ENCODE measurements around the gene PXMP2. TPM values are rescaled to one million over a fixed set of nuclear protein-coding genes. Genes with fewer than 3 reads are reported as not detected.

Gene PXMP2
- polyA plus RNA-seq, 2 of the 4 experiments (the other 2 are of a cell fraction), result 18.7 to 21.3 TPM

- ATAC-seq, result no peak
- CTCF ChIA-PET, result interaction anchor here (1.1 to 1.8 kb wide), 2 partner anchors 8 to 9 kb away, joined by 3 to 5 read pairs; no protein-coding TSS in a partner anchor
- H3K9me3 ChIP-seq, result no peaks in the 10 kb centered on the region
- TF ChIP-seq KDM5A (IDR thresholded peaks at IDR 0.05) (no peak), SMC3 (IDR thresholded peaks at IDR 0.05) (no peak)
- H3K27ac ChIP-seq, result no peak overlapping the region
- no peak overlapping the region for H3K4me3 ChIP-seq
- POLR2A ChIA-PET, result no interaction called here
- H3K4me2 ChIP-seq, result no peak overlapping the region
- WGBS (ENCODE audit: missing lambda C conversion rate), result 95% methylated on average over 7 of the region's 7 CpGs
- FAIRE-seq, result no peak
- DNase-seq (ENCODE audit: low read depth in 1 of 2, low spot score in 1 of 2), result no peak
- no peaks in the 10 kb centered on the region for H3K4me1 ChIP-seq
These were observed 40.5 kb upstream of the PXMP2 start for GRCh38 chr12:132646850-132647249.

- no peak for DNase-seq (ENCODE audit: low read depth in 1 of 2, low spot score in 1 of 2)
- Histone ChIP-seq H3K27ac (no peak overlapping the region), H3K9me3 (no peaks in the 10 kb centered on the region), H3K4me2 (no peak overlapping the region), H3K4me1 (no peaks in the 10 kb centered on the region), H3K4me3 (no peak overlapping the region)
- no peak for ATAC-seq
- TF ChIP-seq MAFK (IDR thresholded peaks at IDR 0.05; ENCODE audit: partially characterized antibody), result peak; percentile 86
- TF ChIP-seq TP53 (CRISPR knock-in tag; IDR thresholded peaks at IDR 0.05), result no peak
- ChIA-PET POLR2A (no interaction called here), CTCF (interaction anchor here (1.0 to 5.2 kb wide), 5 partner anchors 9 to 494 kb away, joined by 3 to 33 read pairs (median 3); no protein-coding TSS in a partner anchor)
- no peak for FAIRE-seq
- 92% methylated on average over 10 of the region's 10 CpGs for WGBS (ENCODE audit: missing lambda C conversion rate)
These were observed 39.5 kb upstream of the PXMP2 start for GRCh38 chr12:132647858-132648257.

GRCh38 chr12:132648616-132649225 is 38.7 kb upstream of the PXMP2 start:
- H3K27ac ChIP-seq, result no peak overlapping the region
- FAIRE-seq (no peak), ATAC-seq (peak in 1 of 2 experiments; percentile 43; a peak in 3 of 6 replicates), DNase-seq (ENCODE audit: low read depth in 1 of 2, low spot score in 1 of 2) (no peak)
- H3K4me3 ChIP-seq, result no peak overlapping the region
- TF ChIP-seq MAZ (IDR thresholded peaks at IDR 0.05; ENCODE audit: borderline replicate concordance, low read depth, low read length), result no peak
- TF ChIP-seq ZNF302 (CRISPR knock-in tag; IDR thresholded peaks at IDR 0.05), result no peak
- TF ChIP-seq BHLHE40 (IDR thresholded peaks at IDR 0.05; ENCODE audit: low read depth, low read length), result no peak
- TF ChIP-seq ZSCAN20 (CRISPR knock-in tag; IDR thresholded peaks at IDR 0.05), result no peak
- WGBS (ENCODE audit: missing lambda C conversion rate), result 92% methylated on average over 22 of the region's 24 CpGs
- no peaks in the 10 kb centered on the region for H3K9me3 ChIP-seq
- no peaks in the 10 kb centered on the region for H3K4me1 ChIP-seq
- ChIA-PET POLR2A (no interaction called here), CTCF (interaction anchor here (0.5 to 5.2 kb wide), 6 partner anchors 10 to 495 kb away, joined by 3 to 33 read pairs (median 4); no protein-coding TSS in a partner anchor)
- no peak overlapping the region for H3K4me2 ChIP-seq

GRCh38 chr12:132649226-132649945 is 38.0 kb upstream of the PXMP2 start:
- no peak for TF ChIP-seq HOXB13 (CRISPR knock-in tag; IDR thresholded peaks at IDR 0.05; ENCODE audit: low read depth)
- TF ChIP-seq SMC3 (IDR thresholded peaks at IDR 0.05), result no peak
- TF ChIP-seq RAD21 (conservative IDR thresholded peaks at IDR 0.05 in 1 of 2, IDR thresholded peaks at IDR 0.05 in 1 of 2), result no peak
- no peak for TF ChIP-seq MAZ (IDR thresholded peaks at IDR 0.05; ENCODE audit: borderline replicate concordance, low read depth, low read length)
- no peak for TF ChIP-seq ZSCAN20 (CRISPR knock-in tag; IDR thresholded peaks at IDR 0.05)
- CTCF ChIA-PET, result interaction anchor here (0.5 to 5.2 kb wide), 6 partner anchors 11 to 496 kb away, joined by 3 to 33 read pairs (median 4); no protein-coding TSS in a partner anchor
- no peak for DNase-seq (ENCODE audit: low read depth in 1 of 2, low spot score in 1 of 2)
- POLR2A ChIA-PET, result no interaction called here
- no peak overlapping the region for H3K27ac ChIP-seq
- no peaks in the 10 kb centered on the region for H3K4me1 ChIP-seq
- 94% methylated on average over 20 of the region's 27 CpGs for WGBS (ENCODE audit: missing lambda C conversion rate)
- H3K9me3 ChIP-seq, result no peaks in the 10 kb centered on the region
- FAIRE-seq, result no peak
- peak in 1 of 2 experiments; percentile 17; a peak in 4 of 6 replicates for ATAC-seq
- H3K4me2 ChIP-seq, result no peak overlapping the region
- H3K4me3 ChIP-seq, result no peak overlapping the region

GRCh38 chr12:132651444-132652100 is 35.8 kb upstream of the PXMP2 start:
- no peak for DNase-seq (ENCODE audit: low read depth in 1 of 2, low spot score in 1 of 2)
- POLR2A ChIA-PET, result no interaction called here
- CTCF ChIA-PET, result interaction anchor here (0.6 to 5.2 kb wide), 3 partner anchors 11 to 67 kb away, joined by 3 to 33 read pairs (median 3); no protein-coding TSS in a partner anchor
- no peak for FAIRE-seq
- no peaks in the 10 kb centered on the region for H3K9me3 ChIP-seq
- H3K4me1 ChIP-seq, result no peaks in the 10 kb centered on the region
- 82% methylated on average over 9 of the region's 9 CpGs for WGBS (ENCODE audit: missing lambda C conversion rate)
- H3K4me2 ChIP-seq, result no peak overlapping the region
- no peak for TF ChIP-seq HOXB13 (CRISPR knock-in tag; IDR thresholded peaks at IDR 0.05; ENCODE audit: low read depth)
- no peak for TF ChIP-seq ELK1 (IDR thresholded peaks at IDR 0.05; ENCODE audit: low read depth, low read length)
- TF ChIP-seq KDM5A (IDR thresholded peaks at IDR 0.05), result no peak
- no peak for TF ChIP-seq RNF2 (IDR thresholded peaks at IDR 0.05; ENCODE audit: borderline replicate concordance, low read depth)
- no peak for TF ChIP-seq MYC (IDR thresholded peaks at IDR 0.05; ENCODE audit: borderline replicate concordance, low read length)
- no peak for TF ChIP-seq FOXS1 (CRISPR knock-in tag; IDR thresholded peaks at IDR 0.05)
- TF ChIP-seq SREBF2 (IDR thresholded peaks at IDR 0.05), result no peak
- no peak for TF ChIP-seq RFX5 (IDR thresholded peaks at IDR 0.05)
- no peak for TF ChIP-seq TP53 (CRISPR knock-in tag; IDR thresholded peaks at IDR 0.05)
- TF ChIP-seq CTCF (IDR thresholded peaks at IDR 0.05), result no peak
- no peak for TF ChIP-seq CHD2 (IDR thresholded peaks at IDR 0.05; ENCODE audit: low read length, partially characterized antibody)
- H3K4me3 ChIP-seq, result no peak overlapping the region
- ATAC-seq, result no peak; a peak in 1 of 6 replicates
- no peak overlapping the region for H3K27ac ChIP-seq
